PC-3 (cell line): ENCODE results near the gene AGXT. TPM values are rescaled to one million over a fixed set of nuclear protein-coding genes. Genes with fewer than 3 reads are reported as not detected.

Experiments used
- ATAC-seq: fragments of 200-7000 bp; cut with Tn5 transposase; 2 replicates; pipeline ENCODE4 v1.9.1; 2020; ENCODE audit warnings: mild to moderate bottlenecking, moderate library complexity
- BruUV-seq: library from RNA; stranded (reverse); fragments of 400-500 nt; replicated peaks from 2 replicates; lab custom pipeline; 2021; lab: Mats Ljungman, UMichigan
- CTCF ChIA-PET: fragments of 300-600 bp; sonication (Branson Sonifier 250); formaldehyde crosslinking; loops from one replicate; lab custom pipeline; 2022; ENCODE audit warnings: antibody characterized with exemption; lab: Charles Lee
- POLR2A ChIA-PET: fragments of 300-600 bp; sonication (Branson Sonifier 250); formaldehyde crosslinking; loops from one replicate; lab custom pipeline; 2022; ENCODE audit warnings: antibody characterized with exemption; ENCODE audit not compliant: unreplicated experiment; lab: Charles Lee
- DNase-seq: peaks from one replicate; pipeline ENCODE4 v3.0.0-alpha.2; 2015
- H2AFZ ChIP-seq: fragments of 300-600 bp; sonication (generic); 2 replicates; pipeline ENCODE4 v1.6.0; 2016; ENCODE audit warnings: antibody characterized with exemption, low read length
- H3F3A ChIP-seq: fragments of 300-600 bp; sonication (generic); one replicate; pipeline ENCODE4 v1.6.0; 2017; ENCODE audit warnings: antibody characterized with exemption, low read length, control low read depth, mild to moderate bottlenecking; ENCODE audit not compliant: unreplicated experiment
- H3K27ac ChIP-seq: fragments of 300-600 bp; sonication (generic); 2 replicates; pipeline ENCODE4 v1.5.1; 2016; ENCODE audit warnings: mild to moderate bottlenecking, low read length
- H3K27me3 ChIP-seq: fragments of 300-600 bp; sonication (generic); 2 replicates; pipeline ENCODE4 v1.6.1; 2016; ENCODE audit warnings: low read length, mixed read lengths
- H3K36me3 ChIP-seq: fragments of 300-600 bp; sonication (generic); 2 replicates; pipeline ENCODE4 v1.6.1; 2016; ENCODE audit warnings: low read depth, mixed run types, low read length, mixed read lengths
- H3K4me1 ChIP-seq: fragments of 300-600 bp; sonication (generic); 2 replicates; pipeline ENCODE4 v1.5.1; 2016; ENCODE audit warnings: low read length; ENCODE audit not compliant: insufficient read depth
- H3K4me2 ChIP-seq: fragments of 300-600 bp; sonication (generic); 2 replicates; pipeline ENCODE4 v1.6.0; 2016; ENCODE audit warnings: low read length
- H3K4me3 ChIP-seq: fragments of 300-600 bp; sonication (generic); 2 replicates; pipeline ENCODE4 v1.5.1; 2016; ENCODE audit warnings: mild to moderate bottlenecking, low read length, mixed read lengths
- H3K79me2 ChIP-seq: fragments of 300-600 bp; sonication (generic); 2 replicates; pipeline ENCODE4 v1.6.1; 2017; ENCODE audit warnings: low read length, mixed read lengths
- H3K9ac ChIP-seq: fragments of 300-600 bp; sonication (generic); 2 replicates; pipeline ENCODE4 v1.6.0; 2016; ENCODE audit warnings: mild to moderate bottlenecking, low read length
- H3K9me2 ChIP-seq: fragments of 300-600 bp; sonication (generic); replicated peaks from 2 replicates; pipeline ENCODE4 v1.6.1; 2016; ENCODE audit warnings: mixed run types, low read length, mixed read lengths
- H3K9me3 ChIP-seq: fragments of 300-600 bp; sonication (generic); 2 replicates; pipeline ENCODE4 v1.6.1; 2016; ENCODE audit warnings: low read length, mixed read lengths
- H4K20me1 ChIP-seq: fragments of 300-600 bp; sonication (generic); 2 replicates; pipeline ENCODE4 v1.6.1; 2016; ENCODE audit warnings: low read length, mixed read lengths
- CTCF ChIP-seq: fragments of 300-600 bp; sonication (generic); conservative IDR thresholded peaks from 2 replicates; pipeline ENCODE4 v1.5.1; 2017; ENCODE audit warnings: antibody characterized with exemption, low read depth, mild to moderate bottlenecking, low read length
- EZH2 ChIP-seq: fragments of 300-600 bp; sonication (generic); IDR thresholded peaks from one replicate; pipeline ENCODE4 v1.6.1; 2017; ENCODE audit warnings: antibody characterized with exemption, mild to moderate bottlenecking, low read length; ENCODE audit not compliant: unreplicated experiment
- EZH2phosphoT487 ChIP-seq: fragments of 300-600 bp; sonication (generic); IDR thresholded peaks from 2 replicates; pipeline ENCODE4 v1.6.1; 2018; ENCODE audit warnings: mild to moderate bottlenecking, antibody characterized with exemption, low read length, borderline replicate concordance
- intact Hi-C: fragments of 100-400 bp; cut with micrococcal nuclease; formaldehyde crosslinking; loops from 2 replicates; pipeline ENCODE4 v1.9.0; 2023
- total RNA-seq: library from RNA; depleted of rRNA; stranded (reverse); fragments of >200 nt; gene quantifications from 2 replicates; pipeline ENCODE4 v1.2.3, GENCODE V29; 2014

AGXT gene
- total RNA-seq, 1 experiment from 2014 or later: not detected

GRCh38 chr2:240922982-240923537, 54.4 kb downstream of the AGXT start:
- ATAC-seq: no peak

GRCh38 chr2:240925191-240925567, 56.6 kb downstream of the AGXT start:
- ChIA-PET CTCF (no interaction called here), POLR2A (no interaction called here)
- Histone ChIP-seq H3K4me3 (no peak overlapping the region), H3K9me2 (no peaks in the 10 kb centered on the region), H4K20me1 (no peaks in the 10 kb centered on the region), H3K36me3 (no peaks in the 10 kb centered on the region), H3K27me3 (no peaks in the 10 kb centered on the region), H3F3A (no peaks in the 10 kb centered on the region), H2AFZ (no peak overlapping the region), H3K4me2 (no peak overlapping the region), H3K4me1 (peaks cover 12% of the 10 kb centered on the region), H3K9me3 (no peaks in the 10 kb centered on the region), H3K27ac (no peak overlapping the region), H3K79me2 (no peaks in the 10 kb centered on the region), H3K9ac (no peak overlapping the region)
- ATAC-seq (no peak), DNase-seq (no peak)
- TF ChIP-seq CTCF (no peak), EZH2phosphoT487 (no peak), EZH2 (no peak)
- BruUV-seq: no TSS peak
- intact Hi-C loops: no loop called here

More at GRCh38 chr2:240922982-240923537, 54.4 kb downstream of the AGXT start:
- no peaks in the 10 kb centered on the region for H3K79me2 ChIP-seq
- no peaks in the 10 kb centered on the region for H3K36me3 ChIP-seq
- H3K27ac ChIP-seq: no peak overlapping the region
- ChIA-PET POLR2A (no interaction called here), CTCF (no interaction called here)
- peaks cover 12% of the 10 kb centered on the region for H3K4me1 ChIP-seq
- TF ChIP-seq EZH2phosphoT487: no peak
- TF ChIP-seq EZH2: no peak
- no peak for TF ChIP-seq CTCF
- DNase-seq: no peak
- no peak overlapping the region for H3K4me2 ChIP-seq
- H3K9ac ChIP-seq: no peak overlapping the region
- no TSS peak for BruUV-seq
- intact Hi-C loops: no loop called here
- no peaks in the 10 kb centered on the region for H3K9me3 ChIP-seq
- H4K20me1 ChIP-seq: no peaks in the 10 kb centered on the region
- no peaks in the 10 kb centered on the region for H3K27me3 ChIP-seq
- H3K9me2 ChIP-seq: no peaks in the 10 kb centered on the region
- H3F3A ChIP-seq: no peaks in the 10 kb centered on the region
- no peak overlapping the region for H3K4me3 ChIP-seq
- no peak overlapping the region for H2AFZ ChIP-seq

GRCh38 chr2:240925568-240926515, 57.2 kb downstream of the AGXT start:
- DNase-seq: no peak
- ChIA-PET CTCF (no interaction called here), POLR2A (no interaction called here)
- Histone ChIP-seq H3K9me3 (no peaks in the 10 kb centered on the region), H3K36me3 (no peaks in the 10 kb centered on the region), H3K9me2 (no peaks in the 10 kb centered on the region), H3K27ac (no peak overlapping the region), H3K27me3 (no peaks in the 10 kb centered on the region; the same call in 1 of the 2 replicates), H4K20me1 (no peaks in the 10 kb centered on the region), H3K79me2 (no peaks in the 10 kb centered on the region), H3F3A (no peaks in the 10 kb centered on the region), H3K4me2 (no peak overlapping the region), H3K9ac (no peak overlapping the region), H2AFZ (no peak overlapping the region), H3K4me1 (peaks cover 11% of the 10 kb centered on the region), H3K4me3 (no peak overlapping the region)
- intact Hi-C loops: no loop called here
- no peak for TF ChIP-seq EZH2phosphoT487
- TF ChIP-seq CTCF: no peak
- TF ChIP-seq EZH2: no peak
- no peak for ATAC-seq
- no TSS peak for BruUV-seq
